Measurements from ENCODE around the gene NDE1. TPM values are rescaled to one million over a fixed set of nuclear protein-coding genes. Genes with fewer than 3 reads are reported as not detected.

The NDE1 gene
- total RNA-seq, 1 donor from 2014 or later: 28.9 TPM

GRCh38 chr16:15704545-15704987, 54.5 kb downstream of the NDE1 start:
- H3K4me1 ChIP-seq: no peaks in the 10 kb centered on the region
- no peak overlapping the region for H3K4me3 ChIP-seq
- H3K27me3 ChIP-seq: no peaks in the 10 kb centered on the region
- intact Hi-C loops (cut with DNase I): no loop called here
- no peak overlapping the region for H3K27ac ChIP-seq
- DNase-seq (no peak), ATAC-seq (peak; percentile 92)
- TF ChIP-seq, protein P1, sequence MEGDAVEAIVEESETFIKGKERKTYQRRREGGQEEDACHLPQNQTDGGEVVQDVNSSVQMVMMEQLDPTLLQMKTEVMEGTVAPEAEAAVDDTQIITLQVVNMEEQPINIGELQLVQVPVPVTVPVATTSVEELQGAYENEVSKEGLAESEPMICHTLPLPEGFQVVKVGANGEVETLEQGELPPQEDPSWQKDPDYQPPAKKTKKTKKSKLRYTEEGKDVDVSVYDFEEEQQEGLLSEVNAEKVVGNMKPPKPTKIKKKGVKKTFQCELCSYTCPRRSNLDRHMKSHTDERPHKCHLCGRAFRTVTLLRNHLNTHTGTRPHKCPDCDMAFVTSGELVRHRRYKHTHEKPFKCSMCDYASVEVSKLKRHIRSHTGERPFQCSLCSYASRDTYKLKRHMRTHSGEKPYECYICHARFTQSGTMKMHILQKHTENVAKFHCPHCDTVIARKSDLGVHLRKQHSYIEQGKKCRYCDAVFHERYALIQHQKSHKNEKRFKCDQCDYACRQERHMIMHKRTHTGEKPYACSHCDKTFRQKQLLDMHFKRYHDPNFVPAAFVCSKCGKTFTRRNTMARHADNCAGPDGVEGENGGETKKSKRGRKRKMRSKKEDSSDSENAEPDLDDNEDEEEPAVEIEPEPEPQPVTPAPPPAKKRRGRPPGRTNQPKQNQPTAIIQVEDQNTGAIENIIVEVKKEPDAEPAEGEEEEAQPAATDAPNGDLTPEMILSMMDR (IDR thresholded peaks at IDR 0.05): peak; percentile 85
- H3K9me3 ChIP-seq: no peaks in the 10 kb centered on the region
- peaks cover 32% of the 10 kb centered on the region for H3K36me3 ChIP-seq

GRCh38 chr16:15705064-15705565, 55.1 kb downstream of the NDE1 start:
- Histone ChIP-seq H3K27ac (no peak overlapping the region), H3K36me3 (peaks cover 27% of the 10 kb centered on the region)

GRCh38 chr16:15707332-15707731, 57.3 kb downstream of the NDE1 start:
- intact Hi-C loops (cut with DNase I): no loop called here
- H3K27me3 ChIP-seq: no peaks in the 10 kb centered on the region
- DNase-seq (no peak), ATAC-seq (no peak)
- no peaks in the 10 kb centered on the region for H3K9me3 ChIP-seq
- peaks cover 17% of the 10 kb centered on the region for H3K36me3 ChIP-seq
- no peak overlapping the region for H3K4me3 ChIP-seq
- no peaks in the 10 kb centered on the region for H3K4me1 ChIP-seq
- H3K27ac ChIP-seq: no peak overlapping the region
- TF ChIP-seq, protein P1 (IDR thresholded peaks at IDR 0.05): no peak

More at GRCh38 chr16:15705064-15705565, 55.1 kb downstream of the NDE1 start:
- Histone ChIP-seq H3K4me3 (no peak overlapping the region), H3K9me3 (no peaks in the 10 kb centered on the region), H3K4me1 (no peaks in the 10 kb centered on the region), H3K27me3 (no peaks in the 10 kb centered on the region)
- TF ChIP-seq, protein P1 (IDR thresholded peaks at IDR 0.05): no peak
- DNase-seq (no peak), ATAC-seq (no peak)
- intact Hi-C loops (cut with DNase I): no loop called here

DNA sequence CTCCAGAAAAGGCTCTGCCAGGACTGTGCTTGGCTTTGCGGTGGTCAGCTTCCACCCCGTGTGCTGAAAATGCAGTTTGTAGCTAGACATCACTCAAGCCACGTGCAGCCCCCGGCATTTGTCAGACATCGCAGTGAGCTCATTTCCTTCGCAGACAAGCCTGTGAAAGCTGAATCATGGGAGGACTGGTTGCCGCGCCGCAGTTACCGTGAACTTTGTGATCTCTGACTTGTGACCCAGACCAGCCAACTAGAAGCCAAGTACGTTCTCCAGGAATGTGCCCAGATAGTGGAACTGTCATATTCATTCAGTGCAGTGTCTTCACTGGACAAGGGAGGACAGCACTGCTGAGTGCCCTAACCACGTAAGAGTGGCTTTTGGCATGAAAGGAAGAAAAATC, 58.1 kb downstream of the NDE1 start:
- H3K9me3 ChIP-seq: no peaks in the 10 kb centered on the region
- TF ChIP-seq, protein P1 (IDR thresholded peaks at IDR 0.05): no peak
- H3K4me1 ChIP-seq: no peaks in the 10 kb centered on the region
- intact Hi-C loops (cut with DNase I): no loop called here
- no peak overlapping the region for H3K4me3 ChIP-seq
- no peaks in the 10 kb centered on the region for H3K27me3 ChIP-seq
- H3K36me3 ChIP-seq: peaks cover 14% of the 10 kb centered on the region
- no peak overlapping the region for H3K27ac ChIP-seq
- ATAC-seq (no peak), DNase-seq (no peak)

DNA sequence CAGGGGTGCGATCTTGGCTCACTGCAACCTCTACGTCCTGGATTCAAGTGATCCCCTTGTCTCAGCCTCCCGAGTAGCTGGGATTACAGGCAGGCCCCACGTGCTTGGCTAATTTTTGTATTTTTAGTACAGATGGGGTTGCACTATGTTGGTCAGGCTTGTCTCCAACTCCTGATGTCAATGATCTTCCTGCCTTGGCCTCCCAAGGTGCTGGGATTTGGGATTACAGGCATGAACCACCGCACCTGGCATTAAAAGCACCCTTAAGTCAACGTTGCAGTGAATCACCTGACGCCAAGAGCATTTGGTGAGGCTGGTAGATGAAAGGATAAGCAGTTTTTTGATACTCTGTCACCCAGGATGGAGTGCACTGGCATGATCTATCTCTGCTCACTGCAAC, 59.0 kb downstream of the NDE1 start:
- ATAC-seq: no peak
- H3K36me3 ChIP-seq: peaks cover 10% of the 10 kb centered on the region
- TF ChIP-seq, protein P1 (IDR thresholded peaks at IDR 0.05): no peak

More for the DNA sequence above, 59.0 kb downstream of the NDE1 start:
- DNase-seq: no peak
- Histone ChIP-seq H3K27ac (no peak overlapping the region), H3K4me3 (no peak overlapping the region), H3K27me3 (no peaks in the 10 kb centered on the region), H3K4me1 (no peaks in the 10 kb centered on the region), H3K9me3 (no peaks in the 10 kb centered on the region)
- intact Hi-C loops (cut with DNase I): no loop called here
